Measurements from ENCODE around the gene ZNF239. TPM values are rescaled to one million over a fixed set of nuclear protein-coding genes. Genes with fewer than 3 reads are reported as not detected.
"Not testable (repeated sequence)": the region's sequence is repeated elsewhere in the genome, so short reads cannot be mapped to it uniquely, and the experiment has no call there.

ZNF239 gene
- total and polyA plus RNA-seq, 9 donors = 5.7 to 10.8 (median 7.1) TPM

DNA sequence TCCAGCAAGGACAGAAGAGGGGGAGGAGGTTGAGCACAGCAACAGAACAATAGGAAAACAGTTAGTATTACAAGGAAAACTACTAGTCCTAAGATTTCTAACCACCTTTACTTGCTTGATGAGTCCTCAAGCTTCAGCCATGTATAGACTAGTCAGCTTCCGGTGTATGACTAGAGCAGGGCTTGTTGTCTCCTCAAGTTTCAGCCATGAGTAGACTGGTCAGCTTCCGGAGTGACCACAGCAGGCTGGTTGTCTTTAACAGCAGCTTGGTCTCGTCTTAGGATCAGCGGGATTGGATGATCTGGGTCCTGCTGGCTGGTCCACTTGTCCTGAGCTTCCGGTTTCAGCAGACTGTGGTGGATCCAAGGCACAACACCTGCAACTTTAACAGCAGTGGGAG, 10.6 kb upstream of the ZNF239 start:
- no peaks in the 10 kb centered on the region for H3K36me3 ChIP-seq (ENCODE audit: control insufficient read depth, insufficient read depth, low read length)
- no peak overlapping the region for H3K4me3 ChIP-seq (ENCODE audit: low read length)
- no peak for DNase-seq
- H3K4me1 ChIP-seq (ENCODE audit: control insufficient read depth, insufficient read depth, low read length) = no peaks in the 10 kb centered on the region
- no peak overlapping the region for H3K27ac ChIP-seq (ENCODE audit: low read length)
- H3K9me3 ChIP-seq (replicated peaks; ENCODE audit: control insufficient read depth, low read depth, low read length) = no peaks in the 10 kb centered on the region
- 95% methylated on average over 4 of the region's 5 CpGs for WGBS (ENCODE audit: insufficient coverage)
- no peaks in the 10 kb centered on the region for H3K27me3 ChIP-seq (ENCODE audit: control insufficient read depth, insufficient read depth, low read length)

GRCh38 chr10:43584051-43584450, 9.6 kb upstream of the ZNF239 start:
- H3K9me3 ChIP-seq (replicated peaks; ENCODE audit: control insufficient read depth, low read depth, low read length) = no peaks in the 10 kb centered on the region
- 80% methylated on average over 2 of the region's 4 CpGs for WGBS (ENCODE audit: insufficient coverage)
- H3K27ac ChIP-seq (ENCODE audit: low read length) = no peak overlapping the region
- no peaks in the 10 kb centered on the region for H3K27me3 ChIP-seq (ENCODE audit: control insufficient read depth, insufficient read depth, low read length)
- no peaks in the 10 kb centered on the region for H3K36me3 ChIP-seq (ENCODE audit: control insufficient read depth, insufficient read depth, low read length)
- no peak for DNase-seq
- no peak overlapping the region for H3K4me3 ChIP-seq (ENCODE audit: low read length)
- H3K4me1 ChIP-seq (ENCODE audit: control insufficient read depth, insufficient read depth, low read length) = no peaks in the 10 kb centered on the region

DNA sequence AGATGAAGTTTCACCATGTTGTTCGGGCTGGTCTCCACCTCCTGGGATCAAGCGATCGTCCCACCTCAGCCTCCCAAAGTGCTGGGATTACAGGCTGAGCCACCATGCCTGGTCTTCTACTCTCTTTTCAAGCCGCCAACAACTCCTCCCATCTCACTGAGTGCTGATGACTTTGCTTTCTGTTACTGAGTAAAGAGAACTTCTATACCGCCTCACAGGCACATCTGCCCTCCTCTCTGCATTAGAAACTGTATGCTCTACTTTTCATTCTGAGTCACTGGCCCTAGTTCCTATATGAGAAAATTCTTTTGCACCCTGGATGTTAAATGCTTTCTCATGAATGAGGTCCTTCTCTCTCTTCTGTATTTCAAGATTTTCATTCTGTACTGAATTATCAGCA, 2.2 kb upstream of the ZNF239 start:
- no peak for DNase-seq
- H3K9me3 ChIP-seq (replicated peaks; ENCODE audit: control insufficient read depth, low read depth, low read length) = no peaks in the 10 kb centered on the region
- no peak overlapping the region for H3K27ac ChIP-seq (ENCODE audit: low read length)
- peaks cover 4% of the 10 kb centered on the region for H3K36me3 ChIP-seq (ENCODE audit: control insufficient read depth, insufficient read depth, low read length)
- H3K4me3 ChIP-seq (ENCODE audit: low read length) = no peak overlapping the region
- H3K27me3 ChIP-seq (ENCODE audit: control insufficient read depth, insufficient read depth, low read length) = no peaks in the 10 kb centered on the region
- 67% methylated on average over 1 of the region's 5 CpGs for WGBS (ENCODE audit: insufficient coverage)
- H3K4me1 ChIP-seq (ENCODE audit: control insufficient read depth, insufficient read depth, low read length) = peaks cover 13% of the 10 kb centered on the region

DNA sequence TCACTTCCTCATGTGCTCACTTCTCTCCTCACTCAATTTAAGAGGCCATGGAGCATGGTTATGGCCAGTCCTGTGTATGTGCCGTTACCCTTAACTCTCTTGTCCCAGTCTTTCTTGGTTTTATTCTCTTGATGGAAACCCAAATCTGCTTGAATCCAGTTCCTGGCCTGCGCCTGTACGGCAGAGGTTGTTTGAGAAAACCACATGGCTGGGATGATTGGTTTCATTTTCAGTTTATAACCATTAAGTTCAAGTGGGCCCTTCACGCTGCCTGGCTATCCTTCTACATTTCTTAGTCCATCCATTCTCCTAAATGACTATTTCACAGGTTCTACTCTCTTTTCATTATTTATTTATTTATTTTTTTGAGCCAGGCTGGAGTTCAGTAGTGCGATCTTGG, 1.6 kb upstream of the ZNF239 start:
- DNase-seq = no peak
- peaks cover 4% of the 10 kb centered on the region for H3K36me3 ChIP-seq (ENCODE audit: control insufficient read depth, insufficient read depth, low read length)
- H3K27ac ChIP-seq (ENCODE audit: low read length) = no peak overlapping the region
- no peaks in the 10 kb centered on the region for H3K9me3 ChIP-seq (replicated peaks; ENCODE audit: control insufficient read depth, low read depth, low read length)
- H3K4me3 ChIP-seq (ENCODE audit: low read length) = no peak overlapping the region
- H3K27me3 ChIP-seq (ENCODE audit: control insufficient read depth, insufficient read depth, low read length) = no peaks in the 10 kb centered on the region
- peaks cover 13% of the 10 kb centered on the region for H3K4me1 ChIP-seq (ENCODE audit: control insufficient read depth, insufficient read depth, low read length)
- WGBS (ENCODE audit: insufficient coverage) = 100% methylated on average over 1 of the region's 5 CpGs

DNA sequence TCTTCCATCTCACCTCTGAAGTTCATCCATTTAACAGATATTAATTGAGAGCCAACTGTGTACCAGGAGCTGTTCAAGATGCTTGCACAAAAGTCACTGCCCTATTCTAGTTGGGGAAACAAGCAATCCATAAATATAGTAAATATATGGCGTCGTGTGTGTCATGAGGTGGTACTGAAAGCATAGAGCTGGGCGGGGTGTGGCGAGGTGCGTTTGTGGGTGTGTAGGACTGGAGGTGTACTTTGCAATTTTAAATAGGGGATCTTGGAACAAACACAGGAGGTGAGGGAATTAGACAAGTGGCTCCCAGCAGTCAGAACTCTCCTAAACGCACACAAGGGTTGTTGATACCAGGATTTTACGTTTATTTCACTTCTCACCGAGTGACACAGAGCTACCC, 490 bp upstream of the ZNF239 start:
- Histone ChIP-seq H3K27me3 (ENCODE audit: control insufficient read depth, insufficient read depth, low read length) (no peaks in the 10 kb centered on the region), H3K36me3 (ENCODE audit: control insufficient read depth, insufficient read depth, low read length) (peaks cover 7% of the 10 kb centered on the region), H3K4me1 (ENCODE audit: control insufficient read depth, insufficient read depth, low read length) (peaks cover 13% of the 10 kb centered on the region), H3K27ac (ENCODE audit: low read length) (no peak overlapping the region), H3K4me3 (ENCODE audit: low read length) (peak overlapping the region; percentile 52), H3K9me3 (replicated peaks; ENCODE audit: control insufficient read depth, low read depth, low read length) (no peaks in the 10 kb centered on the region)
- no peak for DNase-seq
- whole genome bisulfite sequencing (ENCODE audit: insufficient coverage) = no CpG with 5 or more reads among the region's 8 CpGs

DNA sequence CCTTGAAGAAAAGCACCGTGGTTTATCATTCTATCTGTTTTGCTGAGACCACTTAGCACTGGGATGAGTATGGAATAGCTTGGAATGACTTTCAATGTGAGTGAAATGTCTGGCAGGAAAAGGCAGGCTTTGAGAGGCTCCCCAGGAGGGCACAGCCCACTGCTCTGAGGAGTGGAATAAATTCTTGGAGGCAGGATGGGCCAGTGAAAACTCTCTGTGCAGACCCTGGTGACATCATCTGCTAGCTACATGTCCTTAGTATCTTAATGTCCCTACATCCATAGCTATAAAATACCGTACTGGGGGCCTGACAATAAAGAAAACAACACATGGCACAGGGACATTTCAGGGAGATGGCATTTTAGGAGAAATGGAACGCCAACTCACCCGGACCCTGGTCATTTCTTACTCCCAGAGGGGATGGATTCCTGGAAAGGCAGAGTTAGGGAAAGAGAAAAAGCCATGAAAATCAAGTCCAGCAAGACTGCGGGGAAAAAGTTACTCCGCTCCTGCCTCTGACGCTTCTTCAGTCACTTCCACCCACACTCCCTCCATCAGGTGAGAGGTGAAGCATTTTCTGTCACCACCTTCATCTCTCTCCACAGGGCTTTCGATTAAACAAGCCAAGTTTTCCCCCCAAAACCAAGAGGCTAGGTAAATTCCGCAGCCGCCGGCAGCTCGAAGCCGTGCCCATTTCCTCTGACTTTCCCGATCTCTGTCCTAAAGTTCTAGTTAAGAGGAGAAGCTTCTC, 991 bp downstream of the ZNF239 start:
- peaks cover 13% of the 10 kb centered on the region for H3K4me1 ChIP-seq (ENCODE audit: control insufficient read depth, insufficient read depth, low read length)
- peak overlapping the region; percentile 52 for H3K4me3 ChIP-seq (ENCODE audit: low read length)
- DNase-seq = peak; percentile 41
- H3K9me3 ChIP-seq (replicated peaks; ENCODE audit: control insufficient read depth, low read depth, low read length) = no peaks in the 10 kb centered on the region
- WGBS (ENCODE audit: insufficient coverage) = 9% methylated on average over 6 of the region's 14 CpGs
- peak overlapping the region; percentile 74 for H3K27ac ChIP-seq (ENCODE audit: low read length)
- peaks cover 18% of the 10 kb centered on the region for H3K36me3 ChIP-seq (ENCODE audit: control insufficient read depth, insufficient read depth, low read length)
- H3K27me3 ChIP-seq (ENCODE audit: control insufficient read depth, insufficient read depth, low read length) = no peaks in the 10 kb centered on the region

GRCh38 chr10:43570971-43571370, 3.4 kb downstream of the ZNF239 start:
- Histone ChIP-seq H3K9me3 (replicated peaks; ENCODE audit: control insufficient read depth, low read depth, low read length) (no peaks in the 10 kb centered on the region), H3K4me1 (ENCODE audit: control insufficient read depth, insufficient read depth, low read length) (peaks cover 13% of the 10 kb centered on the region), H3K4me3 (ENCODE audit: low read length) (no peak overlapping the region), H3K27ac (ENCODE audit: low read length) (no peak overlapping the region), H3K27me3 (ENCODE audit: control insufficient read depth, insufficient read depth, low read length) (no peaks in the 10 kb centered on the region), H3K36me3 (ENCODE audit: control insufficient read depth, insufficient read depth, low read length) (peaks cover 24% of the 10 kb centered on the region)
- peak; percentile 23 for DNase-seq
- WGBS (ENCODE audit: insufficient coverage) = no CpG with 5 or more reads among the region's 1 CpG

DNA sequence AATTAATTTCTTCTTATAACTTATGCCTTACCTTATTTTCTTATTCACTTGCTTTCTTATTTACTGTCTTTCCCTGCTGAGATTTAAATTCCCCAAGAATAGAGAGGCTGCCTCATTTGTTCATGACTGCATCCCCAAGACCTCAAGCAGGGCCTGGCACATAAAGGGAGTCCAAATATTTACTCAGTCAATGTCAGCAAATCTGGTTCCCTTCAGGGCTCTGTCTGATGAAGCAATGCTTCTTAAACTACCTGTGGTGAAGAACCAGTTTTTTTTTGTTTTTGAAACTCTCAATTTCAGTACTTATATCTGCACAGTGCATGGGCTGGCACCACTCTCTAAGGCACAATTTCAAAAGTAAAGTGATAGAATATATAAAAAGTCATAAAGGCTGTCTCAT, 4.7 kb downstream of the ZNF239 start:
- no peak overlapping the region for H3K27ac ChIP-seq (ENCODE audit: low read length)
- H3K27me3 ChIP-seq (ENCODE audit: control insufficient read depth, insufficient read depth, low read length) = no peaks in the 10 kb centered on the region
- no peak for DNase-seq
- no peaks in the 10 kb centered on the region for H3K9me3 ChIP-seq (replicated peaks; ENCODE audit: control insufficient read depth, low read depth, low read length)
- peaks cover 24% of the 10 kb centered on the region for H3K36me3 ChIP-seq (ENCODE audit: control insufficient read depth, insufficient read depth, low read length)
- H3K4me3 ChIP-seq (ENCODE audit: low read length) = no peak overlapping the region
- H3K4me1 ChIP-seq (ENCODE audit: control insufficient read depth, insufficient read depth, low read length) = peaks cover 10% of the 10 kb centered on the region

- Histone ChIP-seq H3K4me3 (ENCODE audit: low read length) (no peak overlapping the region), H3K4me1 (ENCODE audit: control insufficient read depth, insufficient read depth, low read length) (no peaks in the 10 kb centered on the region), H3K9me3 (replicated peaks; ENCODE audit: control insufficient read depth, low read depth, low read length) (peaks cover 44% of the 10 kb centered on the region), H3K27ac (ENCODE audit: low read length) (no peak overlapping the region), H3K36me3 (ENCODE audit: control insufficient read depth, insufficient read depth, low read length) (peaks cover 26% of the 10 kb centered on the region), H3K27me3 (ENCODE audit: control insufficient read depth, insufficient read depth, low read length) (no peaks in the 10 kb centered on the region)
- WGBS (ENCODE audit: insufficient coverage) = 100% methylated on average over 1 of the region's 4 CpGs
- DNase-seq = no peak
These were observed 17.2 kb downstream of the ZNF239 start for GRCh38 chr10:43557214-43557613.

DNA sequence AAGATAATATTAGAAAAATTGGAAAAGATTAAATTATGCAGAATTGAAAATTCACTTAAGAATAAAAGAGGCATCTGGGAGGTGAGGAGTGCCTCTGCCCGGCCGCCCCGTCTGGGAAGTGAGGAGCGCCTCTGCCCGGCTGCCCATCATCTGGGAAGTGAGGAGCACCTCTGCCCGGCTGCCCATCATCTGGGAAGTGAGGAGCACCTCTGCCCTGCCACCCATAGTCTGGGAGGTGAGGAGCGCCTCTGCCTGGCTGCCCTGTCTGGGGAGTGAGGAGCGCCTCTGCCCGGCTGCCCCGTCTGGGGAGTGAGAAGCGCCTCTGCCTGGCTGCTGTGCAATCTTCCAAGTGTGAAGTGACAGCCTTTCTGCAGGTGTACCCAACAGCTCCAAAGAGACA, 30.7 kb downstream of the ZNF239 start:
- H3K27ac ChIP-seq (ENCODE audit: low read length); DNase-seq; H3K27me3 ChIP-seq (ENCODE audit: control insufficient read depth, insufficient read depth, low read length); H3K4me3 ChIP-seq (ENCODE audit: low read length); H3K4me1 ChIP-seq (ENCODE audit: control insufficient read depth, insufficient read depth, low read length); H3K36me3 ChIP-seq (ENCODE audit: control insufficient read depth, insufficient read depth, low read length): not testable (repeated sequence)
- peaks cover 10% of the 10 kb centered on the region for H3K9me3 ChIP-seq (replicated peaks; ENCODE audit: control insufficient read depth, low read depth, low read length)
- WGBS (ENCODE audit: insufficient coverage) = 96% methylated on average over 5 of the region's 11 CpGs

All from muscle of leg (tissue), 11 donors.